Activated naive CD4-positive, alpha-beta T cell treated with Interleukin-2 at 50 U/mL for 16 hours (primary cell): ENCODE measurements around the gene HMGCR.

ENCODE experiments used
- DNase-seq: peaks from one replicate; pipeline ENCODE4 v3.0.0-alpha.2; 2020

HMGCR gene

GRCh38 chr5:75389430-75389829 is 52.4 kb downstream of the HMGCR start:
- no peak for DNase-seq

DNA sequence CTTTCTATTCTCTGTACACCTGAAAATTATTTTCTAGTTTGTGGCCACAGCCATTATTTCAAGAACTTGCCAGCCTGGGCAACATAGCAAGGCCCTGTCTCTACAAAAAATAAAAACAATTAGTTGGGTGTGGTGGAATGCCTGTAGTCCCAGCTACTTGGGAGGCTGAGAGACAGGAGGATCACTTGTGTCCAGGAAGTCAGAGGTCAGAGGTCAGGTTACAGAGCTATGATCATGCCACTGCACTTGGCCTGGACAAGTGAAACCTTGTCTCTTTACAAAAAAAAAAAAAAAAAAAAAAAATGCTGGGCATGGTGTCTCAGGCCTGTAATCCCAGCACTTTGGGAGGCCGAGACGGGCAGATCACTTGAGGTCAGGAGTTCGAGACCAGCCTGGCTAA is 58.3 kb downstream of the HMGCR start:
- no peak for DNase-seq

DNA sequence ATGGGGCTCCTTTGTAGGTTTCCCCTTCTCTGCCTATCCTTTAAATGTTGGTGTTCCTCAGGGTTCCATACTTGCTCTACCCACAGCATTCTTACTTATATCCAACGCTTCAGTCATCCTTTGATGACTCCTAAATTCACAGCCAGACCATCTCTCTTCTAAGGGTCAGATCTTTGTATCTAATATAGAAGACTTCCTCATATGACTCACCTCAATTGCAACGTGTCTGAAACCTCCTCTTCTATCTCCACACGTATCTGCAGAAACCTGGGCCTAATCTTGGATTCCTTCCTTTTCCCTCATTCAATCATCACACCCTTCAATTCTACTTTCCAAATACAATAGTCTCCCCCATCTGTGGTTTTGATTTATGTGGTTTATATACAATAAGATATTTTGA is 68.3 kb downstream of the HMGCR start:
- DNase-seq: no peak
